Kasumi-1 (cell line): ENCODE results near the gene PPP1R13B.
"Not testable (repeated sequence)": the region's sequence is repeated elsewhere in the genome, so short reads cannot be mapped to it uniquely, and the experiment has no call there.

Source experiments
- DNase-seq, 2 experiments: peaks; one replicate each; lab custom pipeline; 2025; lab: John Stamatoyannopoulos, UW

The PPP1R13B gene, protein sequence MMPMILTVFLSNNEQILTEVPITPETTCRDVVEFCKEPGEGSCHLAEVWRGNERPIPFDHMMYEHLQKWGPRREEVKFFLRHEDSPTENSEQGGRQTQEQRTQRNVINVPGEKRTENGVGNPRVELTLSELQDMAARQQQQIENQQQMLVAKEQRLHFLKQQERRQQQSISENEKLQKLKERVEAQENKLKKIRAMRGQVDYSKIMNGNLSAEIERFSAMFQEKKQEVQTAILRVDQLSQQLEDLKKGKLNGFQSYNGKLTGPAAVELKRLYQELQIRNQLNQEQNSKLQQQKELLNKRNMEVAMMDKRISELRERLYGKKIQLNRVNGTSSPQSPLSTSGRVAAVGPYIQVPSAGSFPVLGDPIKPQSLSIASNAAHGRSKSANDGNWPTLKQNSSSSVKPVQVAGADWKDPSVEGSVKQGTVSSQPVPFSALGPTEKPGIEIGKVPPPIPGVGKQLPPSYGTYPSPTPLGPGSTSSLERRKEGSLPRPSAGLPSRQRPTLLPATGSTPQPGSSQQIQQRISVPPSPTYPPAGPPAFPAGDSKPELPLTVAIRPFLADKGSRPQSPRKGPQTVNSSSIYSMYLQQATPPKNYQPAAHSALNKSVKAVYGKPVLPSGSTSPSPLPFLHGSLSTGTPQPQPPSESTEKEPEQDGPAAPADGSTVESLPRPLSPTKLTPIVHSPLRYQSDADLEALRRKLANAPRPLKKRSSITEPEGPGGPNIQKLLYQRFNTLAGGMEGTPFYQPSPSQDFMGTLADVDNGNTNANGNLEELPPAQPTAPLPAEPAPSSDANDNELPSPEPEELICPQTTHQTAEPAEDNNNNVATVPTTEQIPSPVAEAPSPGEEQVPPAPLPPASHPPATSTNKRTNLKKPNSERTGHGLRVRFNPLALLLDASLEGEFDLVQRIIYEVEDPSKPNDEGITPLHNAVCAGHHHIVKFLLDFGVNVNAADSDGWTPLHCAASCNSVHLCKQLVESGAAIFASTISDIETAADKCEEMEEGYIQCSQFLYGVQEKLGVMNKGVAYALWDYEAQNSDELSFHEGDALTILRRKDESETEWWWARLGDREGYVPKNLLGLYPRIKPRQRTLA

DNA sequence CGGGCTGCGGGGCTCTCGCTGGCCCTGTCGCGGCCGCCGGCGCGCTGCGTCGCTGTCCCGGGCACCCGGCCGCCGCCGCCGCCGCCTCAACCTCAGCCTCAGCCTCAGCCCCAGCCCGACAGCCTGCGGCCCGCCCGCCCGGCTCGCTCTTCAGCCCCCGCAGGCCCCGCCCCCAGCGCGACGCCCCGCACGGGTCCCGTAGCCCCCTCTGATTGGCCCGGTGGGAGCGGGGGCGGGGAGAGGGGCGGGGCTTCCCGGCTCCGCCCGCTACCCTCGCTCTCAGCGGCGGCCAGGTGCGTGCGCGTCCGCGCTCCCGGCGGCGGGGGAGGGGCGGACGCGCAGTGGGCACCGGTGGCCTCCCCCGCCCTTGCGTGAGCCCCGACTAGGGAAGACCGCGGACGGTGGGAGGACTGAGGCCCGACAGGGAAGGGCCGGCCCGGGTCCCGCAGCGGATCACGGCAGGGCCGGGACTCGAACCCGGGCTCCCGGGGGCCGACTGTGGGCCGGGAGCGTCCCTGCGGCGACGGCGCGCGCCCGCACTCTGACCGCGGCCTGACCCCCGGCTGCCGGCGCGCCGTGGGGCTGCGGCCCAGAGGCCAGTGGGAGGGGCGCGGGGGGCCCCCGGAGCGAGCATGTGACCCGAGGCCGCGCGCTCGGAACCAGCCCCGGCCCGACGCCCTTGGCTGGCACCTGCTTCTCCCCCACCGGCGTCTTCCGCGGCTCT lies at the start of gene PPP1R13B:
Gene PPP1R13B (minus strand): TSS at position 125 of the 724 bp plus-strand sequence. CDS start 268 bp downstream, outside the sequence.
- peak; percentile 34 to 39 for DNase-seq

DNA sequence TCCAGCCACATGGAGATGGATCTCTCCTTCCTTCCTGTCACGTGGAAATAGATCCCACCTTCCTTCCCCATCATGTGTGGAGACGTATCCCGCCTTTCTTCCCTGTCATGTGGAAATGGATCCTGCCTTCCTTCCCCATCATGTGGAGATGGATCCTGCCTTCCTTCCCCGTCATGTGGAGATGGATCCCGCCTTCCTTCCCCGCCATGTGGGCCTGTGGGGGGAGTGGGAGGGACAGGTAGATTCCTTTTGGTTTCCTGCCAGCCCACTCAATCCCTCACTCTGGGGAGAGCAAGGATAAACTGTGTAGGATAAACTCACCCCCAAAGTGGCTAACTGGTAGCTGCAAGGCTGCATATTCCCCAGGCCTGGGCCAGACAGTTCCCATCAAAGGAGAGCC lies 49.2 kb upstream of the PPP1R13B start:
- DNase-seq, result no peak

DNA sequence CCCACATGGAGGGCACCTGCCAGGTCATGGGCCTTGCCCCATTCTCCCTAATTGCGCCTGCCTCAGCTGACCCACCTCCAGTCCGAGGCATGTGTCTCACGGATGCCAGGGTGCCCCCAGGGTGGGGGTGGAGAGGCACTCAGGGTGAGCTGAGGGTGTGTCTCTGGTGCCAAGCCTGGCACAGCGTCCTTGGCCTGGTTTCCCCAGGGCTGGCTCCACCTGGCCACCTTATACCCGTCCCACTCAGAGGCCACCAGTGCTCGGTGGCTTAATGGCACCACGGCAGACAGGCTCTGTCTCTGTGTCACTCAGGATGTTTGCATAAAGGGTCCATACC lies 47.3 kb upstream of the PPP1R13B start:
- no peak for DNase-seq

DNA sequence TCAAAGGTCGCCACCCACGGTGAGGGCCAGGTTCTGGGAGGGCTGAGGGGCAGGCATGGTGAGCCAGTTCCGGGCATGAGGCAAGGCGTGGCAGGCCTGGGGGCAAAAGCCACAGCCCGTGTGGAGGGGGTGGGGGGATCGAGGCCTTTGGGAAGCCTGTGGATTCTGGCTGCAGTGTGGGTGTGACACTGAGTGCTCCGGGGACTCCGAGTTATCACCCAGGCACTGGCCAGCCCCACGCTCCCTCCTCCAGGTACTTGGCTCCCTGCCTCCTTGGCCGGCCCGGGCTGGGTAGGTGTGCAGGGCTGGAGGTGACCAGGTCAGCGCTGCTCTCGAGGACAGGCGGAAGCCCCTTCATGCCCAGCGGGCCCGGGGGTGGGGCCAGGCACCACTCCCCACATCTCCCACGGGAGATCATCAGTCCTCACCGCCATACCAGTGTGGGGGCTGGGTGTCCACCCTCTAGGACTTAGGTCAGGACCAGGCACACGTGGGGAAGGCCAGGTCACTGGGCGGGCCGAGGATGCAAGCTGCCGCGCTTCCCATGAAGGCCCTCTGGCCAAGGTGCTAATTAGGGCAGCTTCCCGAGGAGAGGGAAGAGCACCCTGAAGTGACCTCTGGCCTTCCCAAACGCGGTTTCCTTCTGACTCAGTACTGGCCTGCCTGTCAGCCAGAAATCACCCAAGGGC lies 46.8 kb upstream of the PPP1R13B start:
- DNase-seq, result no peak

DNA sequence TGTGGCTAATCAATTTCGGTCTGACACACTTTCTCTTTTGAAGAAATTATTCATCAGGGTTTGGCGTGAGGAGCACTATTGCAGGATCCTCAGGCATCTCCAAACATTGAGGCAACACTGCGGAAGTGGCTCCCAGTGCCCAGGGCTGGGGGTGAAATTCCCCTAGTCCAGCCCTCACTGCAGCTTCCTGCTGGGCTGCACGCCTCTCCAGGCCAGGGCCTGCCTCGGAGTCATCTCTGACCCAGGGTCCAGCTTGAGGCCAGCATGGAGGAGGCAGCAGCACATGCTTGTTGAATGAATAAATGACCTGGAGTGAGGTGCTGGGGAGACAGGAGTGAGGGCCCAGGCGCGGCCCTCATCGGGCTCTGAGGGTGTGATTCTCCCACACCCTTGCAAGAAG lies 44.9 kb upstream of the PPP1R13B start:
- no peak for DNase-seq

DNA sequence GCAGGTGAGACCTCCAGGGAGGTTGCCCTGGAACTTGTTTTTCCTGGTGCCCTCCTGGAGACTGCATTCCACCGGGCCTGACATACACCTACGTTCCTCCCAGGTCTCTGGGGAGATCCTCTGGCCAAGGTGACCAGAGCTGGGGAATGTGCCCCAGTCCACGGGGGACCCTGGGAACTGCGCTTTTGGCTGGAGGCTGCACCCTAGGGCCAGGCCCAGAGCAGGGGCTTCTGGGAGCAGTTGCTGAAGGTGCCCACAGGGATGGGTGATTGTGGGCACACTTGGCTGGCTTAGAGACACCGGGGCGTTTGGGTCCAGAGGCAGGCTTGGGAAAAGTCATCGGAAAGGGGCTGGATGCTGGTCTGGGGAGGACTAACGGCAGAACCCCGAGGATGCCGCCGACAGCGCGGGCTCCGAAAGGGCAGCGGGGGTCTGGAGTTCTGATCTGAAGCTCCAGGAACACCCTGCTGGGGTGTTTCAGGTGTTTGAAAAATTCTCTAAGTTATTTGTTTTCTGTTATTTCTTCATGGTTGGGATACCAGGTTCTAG lies 44.4 kb upstream of the PPP1R13B start:
- DNase-seq, result no peak

DNA sequence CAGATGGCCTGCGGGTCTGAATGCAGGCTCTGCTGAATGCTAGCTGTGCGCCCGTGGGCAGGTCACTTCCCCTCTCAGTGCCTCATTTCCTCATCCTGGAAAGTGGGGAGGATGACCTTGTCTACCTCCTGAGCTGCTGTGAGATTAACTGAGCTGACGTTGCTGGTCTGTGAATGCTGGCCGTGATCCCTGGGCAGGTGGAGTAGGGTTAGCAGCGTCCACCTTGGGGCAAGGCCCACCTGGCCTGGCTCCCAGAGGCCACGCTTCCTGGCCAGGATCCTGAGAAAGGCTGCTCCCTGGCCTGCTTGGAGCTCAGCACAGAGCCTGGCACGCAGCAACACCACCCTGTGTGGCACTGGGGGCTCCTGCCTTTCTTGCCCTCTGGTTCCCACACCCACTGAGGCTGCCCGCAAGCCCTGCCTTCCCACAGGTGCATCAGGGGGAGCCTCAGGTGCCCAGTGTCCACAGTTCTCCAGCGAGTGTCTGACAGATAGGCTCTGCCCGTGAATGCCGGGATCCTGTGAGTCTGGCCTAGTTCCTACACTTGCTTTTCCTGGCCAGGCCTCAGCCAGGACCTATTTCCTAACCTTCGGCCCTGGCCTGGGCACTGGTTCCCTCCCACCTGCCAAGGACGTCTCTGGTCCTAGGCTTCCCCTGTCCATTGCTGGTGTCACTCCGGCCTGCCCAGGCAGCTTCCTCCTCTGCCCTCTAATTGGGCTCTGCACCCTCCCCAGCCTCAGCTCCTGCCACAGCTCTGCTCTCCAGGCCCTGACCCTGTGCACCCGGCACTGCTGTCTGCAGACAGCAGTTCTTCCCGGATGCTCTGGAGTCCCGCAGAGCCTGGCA lies 43.7 kb upstream of the PPP1R13B start:
- DNase-seq, result no peak

DNA sequence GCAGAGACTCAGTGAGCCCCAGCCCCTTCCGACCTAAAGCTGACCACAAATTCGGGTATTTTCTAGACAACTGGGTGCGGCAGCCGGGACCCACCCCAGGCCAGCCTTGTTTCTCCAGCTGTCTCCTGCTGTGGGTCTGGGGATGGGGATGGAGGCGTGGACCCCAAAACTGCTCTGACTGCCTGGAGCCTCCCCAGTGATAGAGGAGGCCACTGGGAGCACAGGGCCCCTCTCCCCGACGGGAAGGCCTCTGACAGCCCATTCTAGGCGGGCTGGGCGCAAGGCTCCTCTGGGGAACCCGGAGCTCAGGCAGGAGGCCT lies 42.6 kb upstream of the PPP1R13B start:
- no peak for DNase-seq

DNA sequence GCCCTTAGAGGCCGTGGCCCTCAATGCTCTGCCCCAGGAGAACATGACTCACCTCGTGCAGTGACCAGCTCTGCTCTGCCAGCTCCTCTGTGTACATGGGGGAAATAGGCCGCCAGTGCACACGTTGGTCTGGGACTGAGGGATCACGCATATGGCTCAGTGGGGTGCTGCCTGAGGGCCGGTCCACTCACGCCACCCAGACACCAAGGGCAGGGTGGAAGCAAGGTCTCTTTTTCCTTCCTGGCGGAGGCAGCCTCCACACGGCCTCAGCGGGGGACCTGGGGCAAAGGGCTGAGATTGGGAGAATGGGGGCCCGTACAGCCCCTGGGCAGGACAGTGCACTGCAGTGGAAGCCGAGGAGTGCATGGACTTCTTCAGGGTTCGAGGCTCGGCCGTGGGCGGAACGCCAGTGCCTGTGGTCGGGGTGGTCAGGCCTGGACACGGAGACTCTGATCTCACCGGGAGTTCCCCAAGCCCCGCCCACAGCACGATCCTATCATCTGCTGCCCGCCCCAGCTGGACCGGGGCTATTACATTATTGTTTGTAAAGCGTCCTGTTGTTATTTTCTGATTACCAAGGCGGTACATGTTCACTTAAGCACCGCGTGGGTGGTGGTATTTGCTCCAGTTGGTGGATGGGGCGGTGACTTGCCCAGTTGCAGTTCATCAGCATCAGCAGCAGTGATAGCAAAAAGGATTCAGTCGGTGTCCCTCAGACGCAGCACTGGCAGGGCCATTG lies 42.1 kb upstream of the PPP1R13B start:
- no peak for DNase-seq

DNA sequence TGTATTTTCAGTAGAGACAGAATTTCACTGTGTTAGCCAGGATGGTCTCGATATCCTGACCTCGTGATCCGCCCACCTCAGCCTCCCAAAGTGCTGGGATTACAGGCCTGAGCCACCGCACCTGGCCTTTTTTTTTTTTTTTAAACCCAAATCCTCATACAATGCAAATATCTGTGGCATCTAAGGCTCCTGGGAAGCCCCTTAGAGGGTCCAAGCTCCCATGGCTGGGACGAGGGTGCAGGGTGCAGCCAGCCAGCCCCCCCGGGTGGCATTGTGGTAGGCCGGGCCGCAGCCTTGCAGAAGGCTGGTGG lies 41.6 kb upstream of the PPP1R13B start:
- DNase-seq, result not testable (repeated sequence)

DNA sequence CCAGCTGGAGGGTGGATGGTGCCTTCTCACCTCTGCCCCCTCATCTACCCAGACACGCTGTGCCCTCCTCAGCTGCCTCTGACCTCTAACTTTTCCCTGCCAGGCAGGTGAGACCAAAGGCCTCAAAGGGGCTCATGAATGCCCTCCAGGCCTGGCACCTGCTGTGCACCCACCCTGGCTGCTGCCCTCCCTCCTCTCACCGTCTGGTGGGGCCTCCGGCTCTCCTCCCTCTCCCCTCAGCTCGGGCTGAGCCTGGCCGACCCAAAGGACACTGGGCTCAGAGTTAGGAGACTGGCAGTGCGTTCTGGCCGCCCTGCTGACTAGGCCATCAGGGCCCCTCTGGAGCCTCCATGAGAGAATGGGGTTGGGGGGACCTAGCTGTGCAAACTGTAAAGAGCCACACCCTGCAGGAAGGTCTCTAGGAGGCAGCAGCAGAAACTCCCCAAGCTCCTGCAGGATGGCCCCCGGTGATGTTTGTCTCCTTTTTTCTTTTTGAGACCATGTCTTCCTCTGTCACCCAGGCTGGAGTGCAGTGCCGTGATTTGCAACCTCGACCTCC lies 40.3 kb upstream of the PPP1R13B start:
- DNase-seq, result no peak

DNA sequence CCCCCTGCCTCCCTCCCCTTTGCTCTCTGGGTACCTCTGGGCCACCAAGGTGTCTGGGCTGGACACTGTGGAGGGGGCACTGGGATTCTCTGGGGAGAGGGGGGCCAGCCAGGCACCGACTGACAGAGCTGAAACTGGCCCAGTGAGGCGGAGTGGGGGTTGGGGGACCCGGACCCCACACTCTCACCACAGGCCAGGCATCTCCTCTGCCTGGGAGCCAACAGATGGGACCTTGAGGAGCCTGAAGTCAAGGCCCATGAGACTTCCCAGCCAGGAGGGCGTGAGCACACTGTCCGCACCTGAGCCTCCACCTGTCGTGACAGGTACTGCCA lies 39.8 kb upstream of the PPP1R13B start:
- no peak for DNase-seq

DNA sequence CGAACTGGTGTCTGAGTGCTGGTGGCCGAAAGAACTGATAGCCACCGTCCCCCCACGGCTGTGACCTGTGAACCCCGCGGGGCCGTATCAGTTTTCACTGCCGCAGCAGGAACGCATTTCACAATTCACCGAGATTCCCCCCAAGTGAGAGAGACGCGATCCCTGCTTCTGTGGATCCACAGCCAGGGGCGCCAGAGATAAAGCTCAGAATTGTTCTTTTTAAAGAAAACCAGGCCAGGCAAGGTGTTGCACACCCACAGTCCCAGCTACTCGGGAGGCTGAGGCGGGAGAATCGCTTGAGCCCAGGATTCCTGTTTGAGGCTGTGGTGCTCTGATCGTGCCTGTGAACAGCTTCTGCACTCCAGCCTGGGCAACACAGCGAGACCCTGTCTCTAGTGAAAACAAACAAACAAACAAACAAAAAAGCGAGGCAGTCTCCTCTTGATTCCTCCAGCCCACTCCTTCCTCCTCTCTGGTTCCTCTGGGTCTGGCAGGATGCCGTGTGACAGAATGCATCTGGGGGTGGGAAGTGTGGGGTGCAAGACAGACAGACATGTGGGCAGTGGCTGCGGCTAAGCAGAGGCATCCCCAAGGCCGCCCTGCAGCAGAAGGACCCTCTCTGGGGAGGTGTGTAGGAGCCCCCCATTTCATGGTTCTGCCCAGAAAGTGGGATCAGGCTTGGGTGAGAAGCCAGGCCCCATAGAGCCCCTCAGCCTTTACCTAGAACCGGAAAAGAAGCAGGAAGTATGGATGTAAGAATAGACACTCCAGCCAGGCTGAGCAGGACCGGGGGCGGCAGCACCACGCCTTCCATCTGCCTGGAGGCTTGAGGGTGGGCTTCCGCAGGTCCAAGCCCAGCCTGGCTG lies 39.2 kb upstream of the PPP1R13B start:
- no peak for DNase-seq

DNA sequence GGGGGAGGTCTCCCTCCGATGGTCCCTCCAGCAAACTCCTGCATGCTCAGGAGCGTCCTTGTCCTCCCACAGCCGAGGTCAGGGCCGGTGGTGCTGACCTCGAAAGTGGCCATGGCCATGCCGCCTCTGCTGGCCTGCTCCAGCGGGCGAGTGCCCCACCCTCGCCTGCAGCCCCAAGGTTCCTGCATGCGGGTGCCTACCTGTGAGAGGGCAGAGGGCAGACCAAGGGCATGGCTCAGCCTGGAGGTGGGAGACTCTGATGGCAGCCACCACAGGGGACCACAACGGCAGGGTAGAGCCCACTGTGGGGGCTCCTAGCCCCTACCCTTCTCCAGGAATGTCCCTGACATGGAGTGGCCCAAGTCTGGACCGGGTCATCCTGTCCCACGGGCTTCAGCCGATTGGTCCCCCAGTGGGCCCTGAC lies 38.1 kb upstream of the PPP1R13B start:
- DNase-seq, result no peak

DNA sequence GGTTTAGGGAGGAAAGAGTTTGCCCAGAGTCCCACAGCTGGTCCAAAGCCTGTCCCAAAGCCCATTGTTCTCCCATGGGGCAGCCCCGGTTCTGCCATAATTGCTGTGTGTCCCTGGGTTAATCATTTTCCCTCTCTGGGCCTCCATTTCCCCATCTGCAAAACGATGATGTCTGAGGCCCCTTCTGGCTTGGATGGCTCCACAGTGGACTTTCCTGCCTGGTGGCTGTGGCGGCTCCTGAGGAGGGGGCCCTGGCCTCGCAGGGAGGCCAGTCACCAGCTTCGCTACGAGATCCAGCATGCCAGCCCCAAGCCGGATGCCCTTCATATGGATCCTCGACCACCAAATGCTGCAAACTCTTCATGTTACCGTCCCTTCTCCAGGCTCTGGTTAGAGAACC lies 37.5 kb upstream of the PPP1R13B start:
- no peak for DNase-seq

DNA sequence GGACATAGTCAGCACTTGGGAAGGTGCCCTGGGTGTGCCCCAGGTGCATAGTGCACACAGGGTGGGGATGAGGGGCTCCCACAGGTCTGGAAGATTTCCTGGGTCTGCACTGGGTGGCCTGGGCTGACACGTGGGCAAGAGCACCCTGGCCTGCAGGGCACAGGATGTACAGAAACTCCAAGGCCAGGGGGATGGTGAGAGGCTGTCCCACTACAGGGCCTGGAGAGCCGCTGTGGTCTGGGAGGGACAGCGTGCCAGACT lies 35.8 kb upstream of the PPP1R13B start:
- DNase-seq, result no peak

DNA sequence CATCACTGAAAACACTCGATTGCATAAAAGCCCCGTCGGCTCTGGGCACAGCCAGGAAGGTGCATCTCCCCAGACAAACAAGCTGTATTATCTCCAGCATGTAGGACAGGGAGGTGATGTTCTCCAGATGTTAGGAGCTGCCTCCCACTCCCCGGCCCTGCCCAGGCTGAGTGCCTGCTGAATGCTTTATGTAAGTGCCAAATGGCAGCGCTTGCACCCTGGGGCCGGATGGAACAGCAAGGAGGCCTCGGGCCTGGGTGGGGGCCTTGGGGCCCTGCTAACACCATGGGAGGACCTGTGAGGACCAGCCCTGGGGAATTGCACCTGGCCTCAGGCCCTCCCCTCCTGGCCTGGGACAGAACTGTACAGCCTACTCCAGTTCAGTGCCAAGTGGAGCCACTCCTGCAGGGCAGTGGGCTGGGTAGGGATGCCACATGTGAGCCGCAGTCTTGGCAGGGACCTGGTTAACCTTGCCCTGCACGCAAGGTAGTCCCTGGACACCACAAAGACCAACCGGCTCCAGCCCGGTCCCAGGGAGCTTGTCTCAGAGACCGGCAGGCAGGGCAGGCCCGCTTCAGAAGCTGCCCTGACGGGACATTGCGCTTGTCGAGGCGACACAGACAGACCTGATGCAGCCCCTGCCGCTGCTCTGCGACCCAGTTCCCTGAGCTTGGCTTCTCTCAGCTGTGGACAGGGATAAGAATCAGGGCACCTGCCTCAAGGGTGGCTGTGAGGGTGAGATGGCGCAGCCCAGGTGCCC lies 35.3 kb upstream of the PPP1R13B start:
- DNase-seq, result no peak
